Lower leg skin (tissue), 4 donors: ENCODE data around the gene OR52I2. TPM values are rescaled to one million over a fixed set of nuclear protein-coding genes. Genes with fewer than 3 reads are reported as not detected.
A peak's percentile ranks its signal among the peaks of the same experiment; 100 is the strongest.

ENCODE experiments used
- DNase-seq, 2 donors: peaks; one replicate each; pipeline ENCODE4 v3.0.0-alpha.2; 2019; ENCODE audit warnings: low spot score in 2 of 2
- H3K4me3 ChIP-seq: fragments of 200-600 bp; sonication (generic); 2 replicates; pipeline ENCODE4 v1.5.1; 2017; ENCODE audit warnings: mild to moderate bottlenecking, low read depth; ENCODE audit not compliant: poor library complexity, severe bottlenecking
- CTCF ChIP-seq, 3 donors: fragments of 450-650 bp; IDR thresholded peaks; one replicate each; pipeline ENCODE4 v1.5.1; 2016; ENCODE audit warnings: antibody characterized with exemption in 3 of 3, mild to moderate bottlenecking in 3 of 3, moderate library complexity in 2 of 3
- POLR2A ChIP-seq, 2 donors: fragments of 450-650 bp; IDR thresholded peaks; one replicate each; pipeline ENCODE4 v1.6.1; 2016 to 2017; ENCODE audit warnings: antibody characterized with exemption in 2 of 2, mild to moderate bottlenecking in 1 of 2, moderate library complexity in 1 of 2
- WGBS, 2 donors: methylation state at CpG; one replicate each; pipeline ENCODE4 v1.1.5; 2018; 5-methylcytosine and 5-hydroxymethylcytosine counted together
- intact Hi-C: fragments of 100-400 bp; cut with DNase I; formaldehyde crosslinking; loops from one replicate; pipeline ENCODE4 v1.15.0; 2023; ENCODE audit warnings: low total_unique reads
- total RNA-seq, 4 donors: library from RNA; depleted of rRNA; stranded (reverse); fragments of >200 nt; gene quantifications; one replicate each; pipeline ENCODE4 v1.1.0, GENCODE V29; 2016

The OR52I2 gene
- total RNA-seq, 4 donors from 2014 or later: not detected

DNA sequence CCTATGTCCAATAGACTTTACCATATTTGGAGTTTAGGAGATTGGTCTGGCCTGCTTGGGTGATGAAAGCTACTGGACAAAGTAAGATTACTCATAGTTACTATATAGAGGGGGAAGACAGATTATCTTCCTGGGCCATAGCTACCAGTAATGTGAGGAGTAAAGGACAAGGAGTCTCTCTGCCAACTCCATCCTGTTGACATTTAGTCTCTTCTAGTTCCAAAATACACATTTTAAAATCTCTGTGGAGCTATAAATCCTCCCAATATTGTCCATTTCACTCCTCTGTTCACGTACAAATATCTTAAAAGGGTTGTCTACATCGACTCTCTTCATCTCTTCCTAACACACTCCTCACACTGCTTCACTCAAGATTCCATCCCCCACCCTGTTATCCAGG, 54.6 kb downstream of the OR52I2 start:
- intact Hi-C loops: no loop called here
- DNase-seq: no peak

DNA sequence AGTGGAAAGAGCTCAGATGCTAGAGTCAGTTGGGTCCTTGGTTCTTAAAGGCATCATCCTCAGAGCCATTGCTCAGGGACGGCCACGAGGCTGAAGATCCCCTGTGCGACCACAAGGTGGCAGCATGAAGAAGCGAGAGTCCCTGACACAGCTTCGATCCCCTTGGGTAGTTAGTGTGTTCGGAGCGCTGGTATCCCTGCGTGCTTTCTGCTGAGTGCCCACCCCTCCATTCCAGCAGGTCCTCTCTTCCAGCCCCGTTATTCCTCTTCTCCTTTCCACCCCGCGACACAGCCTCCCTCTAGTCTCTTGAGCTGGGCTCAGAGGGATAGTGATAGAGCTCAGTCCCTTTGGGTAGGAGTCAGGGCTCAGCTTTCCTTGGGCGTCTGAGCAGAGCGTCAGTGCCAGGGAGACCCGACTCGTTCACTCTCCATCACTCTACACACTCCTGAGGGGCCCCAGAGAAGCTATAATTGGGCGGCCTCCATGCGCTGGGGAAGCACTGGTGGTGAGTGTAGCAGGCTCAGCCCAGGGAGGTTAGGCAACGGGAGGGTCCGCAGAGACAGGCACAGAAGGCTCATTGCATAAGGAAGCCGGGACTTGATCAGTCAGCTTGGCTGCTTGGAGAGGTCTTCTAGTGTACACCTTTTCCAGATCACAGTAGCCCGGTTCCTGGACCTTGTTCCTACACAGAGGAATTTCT, 55.6 kb downstream of the OR52I2 start, which contains the start of gene OR51D1:
OR51D1 (plus strand) TSS at position 516 of the 700 bp plus-strand sequence. CDS start 2,314 bp downstream, outside the sequence.
- DNase-seq: peak; percentile 32 to 92
- 31 to 33% methylated on average over 20 to 21 of the region's 21 CpGs for whole genome bisulfite sequencing, 2 donors
- intact Hi-C loops: no loop called here
- no peak within 1 kb of the TSS for H3K4me3 ChIP-seq
- TF ChIP-seq POLR2A (IDR thresholded peaks at IDR 0.05) (no peak), CTCF (IDR thresholded peaks at IDR 0.05) (no peak)

More for the DNA sequence above, 54.6 kb downstream of the OR52I2 start:
- WGBS, 2 donors: 82 to 83% methylated on average over 2 of the region's 2 CpGs
- TF ChIP-seq POLR2A (IDR thresholded peaks at IDR 0.05) (no peak), CTCF (IDR thresholded peaks at IDR 0.05) (no peak)
- H3K4me3 ChIP-seq: no peak overlapping the region

DNA sequence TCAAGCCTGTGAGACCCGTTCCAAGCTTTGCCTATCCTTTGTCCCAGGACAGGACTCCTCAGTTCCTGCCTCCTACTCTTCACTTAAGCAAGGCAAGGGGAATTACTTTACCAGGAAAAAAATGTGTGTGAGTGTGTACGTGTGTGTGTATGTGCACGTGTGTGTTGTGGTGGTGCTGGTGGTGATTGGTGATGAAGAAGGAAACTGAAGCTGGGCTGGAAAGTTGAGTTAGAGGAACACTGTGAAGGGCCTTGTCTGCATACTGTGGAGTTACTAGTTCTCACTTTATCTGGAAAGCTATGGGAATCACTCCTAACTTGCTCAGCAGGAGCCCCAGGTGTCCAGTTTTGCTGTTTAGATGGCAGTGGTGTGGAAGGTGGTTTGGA, 56.1 kb downstream of the OR52I2 start:
- intact Hi-C loops: no loop called here
- no peak for DNase-seq
- 78 to 90% methylated on average over 3 of the region's 3 CpGs for WGBS, 2 donors
- no peak for TF ChIP-seq CTCF (IDR thresholded peaks at IDR 0.05)
- TF ChIP-seq POLR2A (IDR thresholded peaks at IDR 0.05): no peak
- no peak overlapping the region for H3K4me3 ChIP-seq

- TF ChIP-seq POLR2A (IDR thresholded peaks at IDR 0.05) (no peak), CTCF (IDR thresholded peaks at IDR 0.05) (no peak)
- no peak for DNase-seq
- intact Hi-C loops: no loop called here
- no peak overlapping the region for H3K4me3 ChIP-seq
- WGBS, 2 donors: 92% methylated on average over 6 of the region's 6 CpGs
Observed at GRCh38 chr11:4639931-4640330, 58.4 kb downstream of the OR52I2 start.

- TF ChIP-seq POLR2A (IDR thresholded peaks at IDR 0.05) (no peak), CTCF (IDR thresholded peaks at IDR 0.05) (no peak)
- intact Hi-C loops: no loop called here
- H3K4me3 ChIP-seq: no peak overlapping the region
- no peak for DNase-seq
- WGBS, 2 donors: 81 to 83% methylated on average over 7 of the region's 7 CpGs
Observed at GRCh38 chr11:4641501-4641900, 60.0 kb downstream of the OR52I2 start.

DNA sequence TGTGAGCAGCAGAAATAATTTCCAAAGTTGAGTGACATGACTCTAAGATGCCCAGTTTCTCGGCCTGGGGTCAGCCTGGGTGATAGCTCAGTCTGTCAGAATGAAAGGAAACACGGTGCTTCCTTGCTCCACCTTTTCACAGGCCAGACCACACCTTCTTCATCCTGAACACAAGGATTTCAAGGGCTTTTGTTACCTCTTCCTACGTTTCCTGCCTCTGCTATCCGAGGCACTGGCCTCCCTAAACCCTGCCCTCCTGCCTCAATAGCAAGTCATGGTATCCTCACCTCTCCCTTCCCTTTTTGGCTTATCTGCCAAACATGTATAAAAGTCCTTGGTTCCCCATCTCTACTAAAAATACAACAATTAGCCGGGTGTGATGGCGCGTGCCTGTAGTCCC, 60.5 kb downstream of the OR52I2 start:
- intact Hi-C loops: no loop called here
- TF ChIP-seq CTCF (IDR thresholded peaks at IDR 0.05) (no peak), POLR2A (IDR thresholded peaks at IDR 0.05) (no peak)
- no peak for DNase-seq
- WGBS, 2 donors: 81 to 83% methylated on average over 7 of the region's 7 CpGs
- H3K4me3 ChIP-seq: no peak overlapping the region
